ENCODE data around the gene NOL4L.

NOL4L gene

DNA sequence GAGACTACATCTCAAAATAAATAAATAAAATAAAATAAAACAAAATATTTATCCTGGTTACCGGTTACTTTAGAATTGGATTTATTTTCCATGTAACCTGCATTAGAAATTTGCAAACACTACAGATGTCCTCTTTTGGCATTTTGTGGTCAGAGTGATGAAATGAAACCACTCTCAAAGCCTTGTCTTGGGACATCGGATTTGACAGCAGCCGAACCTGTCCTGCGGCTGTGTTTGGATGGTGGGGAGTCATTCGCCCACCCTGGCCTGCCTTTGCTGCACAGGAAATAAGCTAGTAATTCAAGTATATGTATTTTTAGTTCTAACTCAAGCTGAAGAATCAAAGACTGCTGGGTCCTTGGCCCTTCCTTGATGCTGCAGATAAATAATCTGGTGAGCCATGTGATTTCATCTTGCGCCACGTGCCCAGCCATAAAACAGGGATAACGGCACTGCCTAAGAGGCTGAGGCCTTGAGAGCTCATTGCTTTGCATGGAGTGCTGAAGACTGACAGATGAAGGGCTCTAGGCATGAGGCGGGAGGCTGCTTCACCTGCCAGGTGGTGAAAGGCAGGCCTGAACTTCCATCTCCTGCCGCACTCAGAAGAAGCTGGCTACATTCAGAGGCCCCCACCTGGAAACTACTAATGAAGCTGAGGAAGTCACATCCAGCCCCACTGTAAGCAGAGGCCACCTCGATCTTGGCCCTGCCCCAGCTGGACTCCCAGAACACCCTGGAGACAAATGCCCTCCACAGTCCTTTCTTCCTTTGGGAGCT is 76.9 kb downstream of the NOL4L start:
- TF ChIP-seq PPARA (CRISPR knock-in tag; IDR thresholded peaks at IDR 0.05; ENCODE audit: borderline replicate concordance) (no peak), ZFP3 (CRISPR knock-in tag; IDR thresholded peaks at IDR 0.05) (no peak), RARB (CRISPR knock-in tag; IDR thresholded peaks at IDR 0.05) (no peak), GLIS3 (CRISPR knock-in tag; IDR thresholded peaks at IDR 0.05) (no peak), ISL1 (CRISPR knock-in tag; IDR thresholded peaks at IDR 0.05) (no peak), SNAI2 (CRISPR knock-in tag; IDR thresholded peaks at IDR 0.05) (no peak), CSDC2 (CRISPR knock-in tag; IDR thresholded peaks at IDR 0.05) (no peak), TCF4 (CRISPR knock-in tag; IDR thresholded peaks at IDR 0.05; ENCODE audit: borderline replicate concordance) (no peak), ZNF8 (CRISPR knock-in tag; IDR thresholded peaks at IDR 0.05) (no peak), ZFP30 (CRISPR knock-in tag; IDR thresholded peaks at IDR 0.05) (no peak), OSR1 (CRISPR knock-in tag; IDR thresholded peaks at IDR 0.05) (no peak)
- TF ChIP-seq, protein P1, sequence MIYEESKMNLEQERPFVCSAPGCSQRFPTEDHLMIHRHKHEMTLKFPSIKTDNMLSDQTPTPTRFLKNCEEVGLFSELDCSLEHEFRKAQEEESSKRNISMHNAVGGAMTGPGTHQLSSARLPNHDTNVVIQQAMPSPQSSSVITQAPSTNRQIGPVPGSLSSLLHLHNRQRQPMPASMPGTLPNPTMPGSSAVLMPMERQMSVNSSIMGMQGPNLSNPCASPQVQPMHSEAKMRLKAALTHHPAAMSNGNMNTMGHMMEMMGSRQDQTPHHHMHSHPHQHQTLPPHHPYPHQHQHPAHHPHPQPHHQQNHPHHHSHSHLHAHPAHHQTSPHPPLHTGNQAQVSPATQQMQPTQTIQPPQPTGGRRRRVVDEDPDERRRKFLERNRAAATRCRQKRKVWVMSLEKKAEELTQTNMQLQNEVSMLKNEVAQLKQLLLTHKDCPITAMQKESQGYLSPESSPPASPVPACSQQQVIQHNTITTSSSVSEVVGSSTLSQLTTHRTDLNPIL (CRISPR knock-in tag; IDR thresholded peaks at IDR 0.05; ENCODE audit: low read depth): no peak
- TF ChIP-seq, protein P2, sequence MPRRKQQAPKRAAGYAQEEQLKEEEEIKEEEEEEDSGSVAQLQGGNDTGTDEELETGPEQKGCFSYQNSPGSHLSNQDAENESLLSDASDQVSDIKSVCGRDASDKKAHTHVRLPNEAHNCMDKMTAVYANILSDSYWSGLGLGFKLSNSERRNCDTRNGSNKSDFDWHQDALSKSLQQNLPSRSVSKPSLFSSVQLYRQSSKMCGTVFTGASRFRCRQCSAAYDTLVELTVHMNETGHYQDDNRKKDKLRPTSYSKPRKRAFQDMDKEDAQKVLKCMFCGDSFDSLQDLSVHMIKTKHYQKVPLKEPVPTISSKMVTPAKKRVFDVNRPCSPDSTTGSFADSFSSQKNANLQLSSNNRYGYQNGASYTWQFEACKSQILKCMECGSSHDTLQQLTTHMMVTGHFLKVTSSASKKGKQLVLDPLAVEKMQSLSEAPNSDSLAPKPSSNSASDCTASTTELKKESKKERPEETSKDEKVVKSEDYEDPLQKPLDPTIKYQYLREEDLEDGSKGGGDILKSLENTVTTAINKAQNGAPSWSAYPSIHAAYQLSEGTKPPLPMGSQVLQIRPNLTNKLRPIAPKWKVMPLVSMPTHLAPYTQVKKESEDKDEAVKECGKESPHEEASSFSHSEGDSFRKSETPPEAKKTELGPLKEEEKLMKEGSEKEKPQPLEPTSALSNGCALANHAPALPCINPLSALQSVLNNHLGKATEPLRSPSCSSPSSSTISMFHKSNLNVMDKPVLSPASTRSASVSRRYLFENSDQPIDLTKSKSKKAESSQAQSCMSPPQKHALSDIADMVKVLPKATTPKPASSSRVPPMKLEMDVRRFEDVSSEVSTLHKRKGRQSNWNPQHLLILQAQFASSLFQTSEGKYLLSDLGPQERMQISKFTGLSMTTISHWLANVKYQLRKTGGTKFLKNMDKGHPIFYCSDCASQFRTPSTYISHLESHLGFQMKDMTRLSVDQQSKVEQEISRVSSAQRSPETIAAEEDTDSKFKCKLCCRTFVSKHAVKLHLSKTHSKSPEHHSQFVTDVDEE (CRISPR knock-in tag; IDR thresholded peaks at IDR 0.05): no peak
- TF ChIP-seq, protein P3, sequence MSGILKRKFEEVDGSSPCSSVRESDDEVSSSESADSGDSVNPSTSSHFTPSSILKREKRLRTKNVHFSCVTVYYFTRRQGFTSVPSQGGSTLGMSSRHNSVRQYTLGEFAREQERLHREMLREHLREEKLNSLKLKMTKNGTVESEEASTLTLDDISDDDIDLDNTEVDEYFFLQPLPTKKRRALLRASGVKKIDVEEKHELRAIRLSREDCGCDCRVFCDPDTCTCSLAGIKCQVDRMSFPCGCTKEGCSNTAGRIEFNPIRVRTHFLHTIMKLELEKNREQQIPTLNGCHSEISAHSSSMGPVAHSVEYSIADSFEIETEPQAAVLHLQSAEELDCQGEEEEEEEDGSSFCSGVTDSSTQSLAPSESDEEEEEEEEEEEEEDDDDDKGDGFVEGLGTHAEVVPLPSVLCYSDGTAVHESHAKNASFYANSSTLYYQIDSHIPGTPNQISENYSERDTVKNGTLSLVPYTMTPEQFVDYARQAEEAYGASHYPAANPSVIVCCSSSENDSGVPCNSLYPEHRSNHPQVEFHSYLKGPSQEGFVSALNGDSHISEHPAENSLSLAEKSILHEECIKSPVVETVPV (CRISPR knock-in tag; IDR thresholded peaks at IDR 0.05): no peak
- ATAC-seq: no peak

DNA sequence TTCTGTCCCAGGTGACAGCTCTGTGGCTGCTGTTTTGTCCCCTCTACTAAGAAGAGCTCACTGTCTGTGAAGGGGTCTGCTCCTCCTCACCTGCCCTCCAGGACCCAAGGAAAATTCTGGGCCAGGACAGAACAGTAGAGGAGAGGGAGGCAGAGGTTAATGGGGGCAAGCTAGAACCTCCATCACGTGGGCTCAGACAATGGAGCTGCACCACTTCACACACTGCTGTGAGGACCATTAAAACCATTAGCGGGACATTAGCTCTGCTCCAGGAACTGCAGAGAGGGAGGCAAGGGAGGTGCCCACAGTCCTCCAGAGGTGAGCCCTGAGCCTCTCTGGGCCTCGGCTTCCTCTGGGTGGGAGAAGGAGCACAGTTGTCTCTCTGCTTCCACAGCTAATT is 78.4 kb downstream of the NOL4L start:
- ATAC-seq: no peak
- no peak for TF ChIP-seq ESRRG (CRISPR knock-in tag; IDR thresholded peaks at IDR 0.05)
- TF ChIP-seq ZFP30 (CRISPR knock-in tag; IDR thresholded peaks at IDR 0.05): no peak
- TF ChIP-seq, protein P1 (CRISPR knock-in tag; IDR thresholded peaks at IDR 0.05; ENCODE audit: low read depth): no peak

DNA sequence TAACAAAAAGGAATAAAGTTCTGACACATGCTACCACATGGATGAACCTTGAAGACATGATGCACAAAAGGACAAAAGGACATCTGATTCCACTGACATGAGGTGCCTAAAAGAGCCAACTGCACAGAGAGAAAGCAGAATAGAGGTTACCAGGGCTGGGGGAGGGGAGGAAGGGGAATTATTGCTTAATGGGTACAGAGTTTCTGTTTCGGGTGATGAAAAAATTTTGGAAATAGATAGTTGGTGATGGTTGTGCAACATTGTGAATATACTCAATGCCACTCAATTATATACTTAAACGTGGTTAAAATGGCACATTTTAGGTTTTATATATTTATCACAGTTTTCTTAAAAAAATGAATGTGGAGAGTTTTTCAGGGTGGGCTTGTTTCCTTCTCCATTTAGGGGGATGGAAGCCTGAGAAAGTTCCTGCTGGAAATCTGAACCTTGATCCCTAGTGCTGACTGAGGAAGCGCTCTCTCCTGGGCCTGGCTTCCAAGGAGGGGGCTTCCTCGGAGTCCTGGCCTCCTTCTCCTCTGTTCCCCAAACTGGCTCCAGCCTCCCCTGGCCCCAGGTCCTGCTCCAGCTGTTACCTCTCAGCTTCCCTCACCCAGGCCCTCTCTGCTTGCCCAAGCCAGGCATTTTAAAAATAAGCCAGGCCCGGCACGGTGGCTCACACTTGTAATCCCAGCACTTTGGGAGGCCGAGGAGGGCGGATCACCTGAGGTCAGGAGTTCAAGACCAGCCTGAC is 79.2 kb downstream of the NOL4L start:
- no peak for TF ChIP-seq CSDC2 (CRISPR knock-in tag; IDR thresholded peaks at IDR 0.05)
- no peak for TF ChIP-seq ZFP3 (CRISPR knock-in tag; IDR thresholded peaks at IDR 0.05)
- TF ChIP-seq, protein P1 (CRISPR knock-in tag; IDR thresholded peaks at IDR 0.05; ENCODE audit: low read depth): no peak
- TF ChIP-seq ESRRG (CRISPR knock-in tag; IDR thresholded peaks at IDR 0.05): no peak
- no peak for TF ChIP-seq ZC3H10 (CRISPR knock-in tag; IDR thresholded peaks at IDR 0.05)
- no peak for TF ChIP-seq TCF4 (CRISPR knock-in tag; IDR thresholded peaks at IDR 0.05; ENCODE audit: borderline replicate concordance)
- no peak for TF ChIP-seq ISL1 (CRISPR knock-in tag; IDR thresholded peaks at IDR 0.05)
- TF ChIP-seq, protein P2 (CRISPR knock-in tag; IDR thresholded peaks at IDR 0.05): no peak
- TF ChIP-seq OSR1 (CRISPR knock-in tag; IDR thresholded peaks at IDR 0.05): no peak
- TF ChIP-seq SNAI2 (CRISPR knock-in tag; IDR thresholded peaks at IDR 0.05): no peak
- no peak for TF ChIP-seq BACH2 (CRISPR knock-in tag; IDR thresholded peaks at IDR 0.05; ENCODE audit: borderline replicate concordance)
- no peak for TF ChIP-seq ZNF565 (CRISPR knock-in tag; conservative IDR thresholded peaks at IDR 0.05; ENCODE audit: low read depth)
- no peak for ATAC-seq

All from SK-N-SH treated with all-trans-retinoic acid at 6 μM for 48 hours (cell line).